HL-60 (cell line): ENCODE results near the gene SPON2.
"Not testable (repeated sequence)": the region's sequence is repeated elsewhere in the genome, so short reads cannot be mapped to it uniquely, and the experiment has no call there.

Experiments used
- DNase-seq, 2 experiments: peaks; one replicate each; pipeline ENCODE4 v3.0.0-alpha.2; 2010 to 2020; ENCODE audit warnings: low read depth in 1 of 2, low spot score in 1 of 2
- H3K27ac ChIP-seq: fragments of 250-450 bp; sonication (Bioruptor Pico); replicated peaks from 2 replicates; pipeline ENCODE4 v1.5.1; 2020; ENCODE audit warnings: mild to moderate bottlenecking, moderate library complexity
- H3K27me3 ChIP-seq: fragments of 250-450 bp; sonication (Bioruptor Pico); 2 replicates; pipeline ENCODE4 v1.5.1; 2021; ENCODE audit warnings: mild to moderate bottlenecking, moderate library complexity; ENCODE audit not compliant: insufficient read depth, poor library complexity, severe bottlenecking
- H3K4me3 ChIP-seq: replicated peaks from 2 replicates; pipeline ENCODE4 v1.5.1; 2011; ENCODE audit warnings: mild to moderate bottlenecking, control low read depth, low read length; ENCODE audit not compliant: insufficient read depth
- GABPA ChIP-seq: IDR thresholded peaks from 2 replicates; pipeline ENCODE4 v1.6.1; 2012; ENCODE audit warnings: low read depth
- POLR2AphosphoS5 ChIP-seq: IDR thresholded peaks from 2 replicates; pipeline ENCODE4 v1.6.1; 2012; ENCODE audit warnings: low read depth
- SPI1 ChIP-seq: IDR thresholded peaks from 2 replicates; pipeline ENCODE4 v1.6.1; 2012; ENCODE audit warnings: low read depth, mild to moderate bottlenecking, borderline replicate concordance
- TF ChIP-seq, protein P1 (sequence below): IDR thresholded peaks from 2 replicates; pipeline ENCODE4 v1.6.1; 2012; ENCODE audit warnings: low read depth; ENCODE audit not compliant: insufficient replicate concordance
- TF ChIP-seq, protein P2 (sequence below): IDR thresholded peaks from one replicate; pipeline ENCODE4 v1.5.1; 2011; ENCODE audit warnings: low read length, control low read depth, inconsistent platforms; ENCODE audit not compliant: insufficient read depth

Gene SPON2

DNA sequence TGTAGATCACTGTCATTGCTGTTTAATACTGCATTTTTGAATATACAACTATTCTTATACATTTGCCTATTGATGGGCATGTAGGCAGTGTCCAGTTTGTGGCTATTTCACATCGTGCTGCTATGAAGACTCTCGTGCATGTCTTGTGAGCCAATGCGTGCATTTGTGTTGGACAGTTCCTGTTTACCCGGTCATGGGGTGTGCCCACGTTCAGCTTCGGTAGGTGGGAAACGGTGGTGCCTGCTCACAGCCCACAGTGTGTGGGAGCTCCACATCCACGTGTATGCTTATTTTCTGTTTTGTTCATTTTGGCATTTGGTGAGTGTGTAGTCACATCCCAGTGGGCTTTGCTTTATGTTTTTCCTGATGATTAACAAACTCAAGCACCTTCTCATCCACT lies 39.4 kb downstream of the SPON2 start:
- TF ChIP-seq, protein P1, sequence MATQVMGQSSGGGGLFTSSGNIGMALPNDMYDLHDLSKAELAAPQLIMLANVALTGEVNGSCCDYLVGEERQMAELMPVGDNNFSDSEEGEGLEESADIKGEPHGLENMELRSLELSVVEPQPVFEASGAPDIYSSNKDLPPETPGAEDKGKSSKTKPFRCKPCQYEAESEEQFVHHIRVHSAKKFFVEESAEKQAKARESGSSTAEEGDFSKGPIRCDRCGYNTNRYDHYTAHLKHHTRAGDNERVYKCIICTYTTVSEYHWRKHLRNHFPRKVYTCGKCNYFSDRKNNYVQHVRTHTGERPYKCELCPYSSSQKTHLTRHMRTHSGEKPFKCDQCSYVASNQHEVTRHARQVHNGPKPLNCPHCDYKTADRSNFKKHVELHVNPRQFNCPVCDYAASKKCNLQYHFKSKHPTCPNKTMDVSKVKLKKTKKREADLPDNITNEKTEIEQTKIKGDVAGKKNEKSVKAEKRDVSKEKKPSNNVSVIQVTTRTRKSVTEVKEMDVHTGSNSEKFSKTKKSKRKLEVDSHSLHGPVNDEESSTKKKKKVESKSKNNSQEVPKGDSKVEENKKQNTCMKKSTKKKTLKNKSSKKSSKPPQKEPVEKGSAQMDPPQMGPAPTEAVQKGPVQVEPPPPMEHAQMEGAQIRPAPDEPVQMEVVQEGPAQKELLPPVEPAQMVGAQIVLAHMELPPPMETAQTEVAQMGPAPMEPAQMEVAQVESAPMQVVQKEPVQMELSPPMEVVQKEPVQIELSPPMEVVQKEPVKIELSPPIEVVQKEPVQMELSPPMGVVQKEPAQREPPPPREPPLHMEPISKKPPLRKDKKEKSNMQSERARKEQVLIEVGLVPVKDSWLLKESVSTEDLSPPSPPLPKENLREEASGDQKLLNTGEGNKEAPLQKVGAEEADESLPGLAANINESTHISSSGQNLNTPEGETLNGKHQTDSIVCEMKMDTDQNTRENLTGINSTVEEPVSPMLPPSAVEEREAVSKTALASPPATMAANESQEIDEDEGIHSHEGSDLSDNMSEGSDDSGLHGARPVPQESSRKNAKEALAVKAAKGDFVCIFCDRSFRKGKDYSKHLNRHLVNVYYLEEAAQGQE, result peak; percentile 62
- no peak for TF ChIP-seq GABPA
- no peak overlapping the region for H3K4me3 ChIP-seq
- DNase-seq, result no peak
- H3K27me3 ChIP-seq, result no peaks in the 10 kb centered on the region
- H3K27ac ChIP-seq, result no peak overlapping the region

DNA sequence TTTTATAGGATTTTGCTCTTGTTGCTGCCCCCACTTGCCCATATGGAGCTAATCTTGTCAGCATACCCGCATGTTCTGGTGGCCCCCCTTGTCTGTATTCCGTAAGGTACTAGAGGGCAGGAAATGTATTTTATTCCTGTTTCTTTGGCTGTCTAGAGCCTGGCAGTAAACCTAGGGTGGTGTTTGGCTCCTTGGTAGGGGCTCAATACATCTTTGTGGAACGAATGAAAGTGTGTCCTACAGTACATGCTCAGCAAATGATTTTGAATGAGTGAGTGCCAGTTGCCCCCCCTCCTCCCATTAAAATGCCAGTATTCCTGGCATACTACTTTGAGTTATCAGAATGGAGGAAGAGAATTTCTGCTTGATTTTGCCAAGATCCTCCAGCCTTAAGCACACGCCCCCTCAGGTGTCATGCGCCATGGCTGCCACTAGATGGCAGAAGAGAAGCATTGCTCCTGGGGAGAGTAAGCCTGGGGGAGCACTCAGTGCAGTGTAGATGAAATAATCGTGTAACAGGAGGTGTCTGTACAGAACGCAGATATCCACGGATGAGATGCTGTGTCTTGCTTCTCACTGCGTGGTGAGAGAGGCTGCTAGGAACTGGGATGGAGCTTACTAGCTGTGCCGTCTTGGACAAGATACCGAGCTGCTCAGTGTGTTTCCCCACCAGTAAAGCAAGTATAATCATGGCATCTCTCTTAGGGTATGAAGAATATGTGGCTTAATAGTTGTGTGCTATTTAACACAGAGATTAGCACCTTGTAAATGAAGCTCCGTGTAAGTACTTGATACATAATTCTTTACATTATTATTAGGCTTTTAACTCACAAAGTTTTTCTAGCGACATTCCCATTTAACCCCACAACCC lies 41.8 kb downstream of the SPON2 start:
- peak; percentile 44 to 76 for DNase-seq
- H3K27ac ChIP-seq, result no peak overlapping the region
- no peaks in the 10 kb centered on the region for H3K27me3 ChIP-seq
- no peak for TF ChIP-seq POLR2AphosphoS5
- TF ChIP-seq, protein P1, result no peak
- TF ChIP-seq GABPA, result no peak
- TF ChIP-seq SPI1, result no peak
- TF ChIP-seq, protein P2, sequence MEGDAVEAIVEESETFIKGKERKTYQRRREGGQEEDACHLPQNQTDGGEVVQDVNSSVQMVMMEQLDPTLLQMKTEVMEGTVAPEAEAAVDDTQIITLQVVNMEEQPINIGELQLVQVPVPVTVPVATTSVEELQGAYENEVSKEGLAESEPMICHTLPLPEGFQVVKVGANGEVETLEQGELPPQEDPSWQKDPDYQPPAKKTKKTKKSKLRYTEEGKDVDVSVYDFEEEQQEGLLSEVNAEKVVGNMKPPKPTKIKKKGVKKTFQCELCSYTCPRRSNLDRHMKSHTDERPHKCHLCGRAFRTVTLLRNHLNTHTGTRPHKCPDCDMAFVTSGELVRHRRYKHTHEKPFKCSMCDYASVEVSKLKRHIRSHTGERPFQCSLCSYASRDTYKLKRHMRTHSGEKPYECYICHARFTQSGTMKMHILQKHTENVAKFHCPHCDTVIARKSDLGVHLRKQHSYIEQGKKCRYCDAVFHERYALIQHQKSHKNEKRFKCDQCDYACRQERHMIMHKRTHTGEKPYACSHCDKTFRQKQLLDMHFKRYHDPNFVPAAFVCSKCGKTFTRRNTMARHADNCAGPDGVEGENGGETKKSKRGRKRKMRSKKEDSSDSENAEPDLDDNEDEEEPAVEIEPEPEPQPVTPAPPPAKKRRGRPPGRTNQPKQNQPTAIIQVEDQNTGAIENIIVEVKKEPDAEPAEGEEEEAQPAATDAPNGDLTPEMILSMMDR, result peak; percentile 100
- H3K4me3 ChIP-seq, result no peak overlapping the region

DNA sequence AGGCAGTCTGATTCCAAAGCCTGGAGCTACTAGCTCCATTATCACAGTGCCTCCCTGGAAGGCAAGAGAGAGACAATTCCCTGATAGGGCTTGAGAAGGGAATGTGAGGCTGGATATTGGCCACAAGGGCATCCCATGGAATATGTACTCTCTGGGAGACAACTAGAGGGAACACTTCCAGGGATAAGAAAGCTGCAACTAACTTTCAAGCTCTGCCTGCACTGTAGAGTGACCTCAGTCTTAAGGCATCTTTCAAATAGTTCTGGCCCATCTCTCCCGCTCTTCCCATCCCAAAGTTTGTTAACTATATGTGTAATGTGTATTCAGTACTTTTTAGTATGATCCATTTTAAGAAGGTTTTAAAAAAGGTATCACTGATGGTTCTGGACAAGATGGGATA lies 45.9 kb downstream of the SPON2 start:
- TF ChIP-seq POLR2AphosphoS5, result no peak
- no peak for TF ChIP-seq SPI1
- TF ChIP-seq, protein P2, result no peak
- no peak for TF ChIP-seq GABPA
- TF ChIP-seq, protein P1, result no peak
- no peak for DNase-seq
- H3K4me3 ChIP-seq, result no peak overlapping the region
- peaks cover 6% of the 10 kb centered on the region for H3K27me3 ChIP-seq
- H3K27ac ChIP-seq, result no peak overlapping the region

DNA sequence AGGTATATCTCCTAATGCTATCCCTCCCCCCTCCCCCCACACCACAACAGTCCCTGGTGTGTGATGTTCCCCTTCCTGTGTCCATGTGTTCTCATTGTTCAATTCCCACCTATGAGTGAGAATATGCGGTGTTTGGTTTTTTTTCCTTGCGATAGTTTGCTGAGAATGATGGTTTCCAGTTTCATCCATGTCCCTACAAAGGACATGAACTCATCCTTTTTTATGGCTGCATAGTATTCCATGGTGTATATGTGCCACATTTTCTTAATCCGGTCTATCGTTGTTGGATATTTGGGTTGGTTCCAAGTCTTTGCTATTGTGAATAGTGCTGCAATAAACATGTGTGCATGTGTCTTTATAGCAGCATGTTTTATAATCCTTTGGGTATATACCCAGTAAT lies 46.9 kb downstream of the SPON2 start:
- not testable (repeated sequence) for DNase-seq, H3K27ac ChIP-seq, H3K4me3 ChIP-seq
- peaks cover 10% of the 10 kb centered on the region for H3K27me3 ChIP-seq
